Measurements from ENCODE around the gene C1QL4.

C1QL4 gene

GRCh38 chr12:49347311-49348193 lies 10.6 kb upstream of the C1QL4 start:
- DNase-seq (ENCODE audit: low spot score) = peak; percentile 95

- DNase-seq (ENCODE audit: low spot score) = peak; percentile 54
These were observed 9.8 kb upstream of the C1QL4 start, which contains the start of gene DNAJC22 for GRCh38 chr12:49346659-49347310. Gene DNAJC22 (plus strand): TSS chr12:49346888. CDS start chr12:49348873, 1,985 bp downstream.

GRCh38 chr12:49345825-49346658 lies 9.1 kb upstream of the C1QL4 start:
- peak; percentile 67 for DNase-seq (ENCODE audit: low spot score)

DNA sequence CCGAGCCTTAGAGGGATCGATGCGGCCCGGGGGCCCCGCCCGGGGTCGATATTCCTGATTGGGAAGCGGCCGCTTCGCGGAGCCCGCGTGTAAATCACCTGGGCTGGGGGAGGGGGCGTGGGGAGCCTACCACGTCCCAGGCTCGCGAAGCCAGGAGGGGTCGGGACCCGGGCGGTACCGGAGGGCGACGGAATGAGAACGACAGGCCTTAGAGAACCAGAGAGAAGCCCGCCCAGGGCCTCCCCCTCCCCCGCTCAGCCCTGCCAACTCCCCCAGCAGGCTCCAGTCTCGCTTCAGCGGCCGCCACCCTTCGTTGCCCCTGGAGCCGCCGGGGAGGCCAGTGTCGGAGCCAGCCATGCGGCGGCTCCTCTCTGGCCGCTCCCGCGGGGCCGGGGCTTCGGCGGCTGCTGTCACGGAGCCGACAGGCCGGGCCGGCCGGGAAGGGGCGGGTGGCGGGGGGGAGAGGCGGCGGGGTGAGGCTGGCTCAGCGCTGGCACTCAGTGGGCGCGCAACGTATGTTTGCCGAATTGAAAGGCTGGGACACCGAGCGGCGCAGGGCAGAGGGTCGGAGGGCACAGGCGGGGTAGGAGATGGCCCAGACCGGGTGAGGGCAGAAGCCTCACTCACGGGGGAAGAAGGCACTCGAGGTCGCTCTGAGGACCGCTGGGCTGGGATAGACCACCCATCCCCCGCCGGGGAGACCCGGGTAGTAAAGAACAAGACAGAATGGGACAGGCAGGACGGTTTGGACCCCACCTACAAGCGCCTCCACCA lies 8.2 kb upstream of the C1QL4 start:
- peak; percentile 60 for DNase-seq (ENCODE audit: low spot score)

- DNase-seq (ENCODE audit: low spot score) = no peak
These were observed 7.6 kb upstream of the C1QL4 start for GRCh38 chr12:49344486-49345050.

- DNase-seq (ENCODE audit: low spot score) = no peak
These were observed 6.1 kb upstream of the C1QL4 start for GRCh38 chr12:49342914-49343731.

- DNase-seq (ENCODE audit: low spot score) = peak; percentile 85
These were observed 5.3 kb upstream of the C1QL4 start for GRCh38 chr12:49342066-49342913.

DNA sequence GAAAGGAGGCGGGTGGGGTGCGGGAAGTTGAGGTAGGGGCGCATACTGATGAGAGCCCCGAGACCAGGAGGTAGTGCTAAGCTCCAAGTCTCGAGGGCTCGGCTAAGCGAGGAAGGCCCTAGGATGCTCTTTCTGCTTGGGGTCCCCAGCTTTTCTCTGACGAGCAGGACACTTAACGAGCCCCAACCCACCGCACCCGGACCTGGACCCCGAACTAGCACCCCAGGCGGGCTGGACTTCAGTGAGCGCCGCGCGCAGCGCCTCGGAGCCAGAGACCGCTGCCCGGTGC lies 4.7 kb upstream of the C1QL4 start:
- no peak for DNase-seq (ENCODE audit: low spot score)

DNA sequence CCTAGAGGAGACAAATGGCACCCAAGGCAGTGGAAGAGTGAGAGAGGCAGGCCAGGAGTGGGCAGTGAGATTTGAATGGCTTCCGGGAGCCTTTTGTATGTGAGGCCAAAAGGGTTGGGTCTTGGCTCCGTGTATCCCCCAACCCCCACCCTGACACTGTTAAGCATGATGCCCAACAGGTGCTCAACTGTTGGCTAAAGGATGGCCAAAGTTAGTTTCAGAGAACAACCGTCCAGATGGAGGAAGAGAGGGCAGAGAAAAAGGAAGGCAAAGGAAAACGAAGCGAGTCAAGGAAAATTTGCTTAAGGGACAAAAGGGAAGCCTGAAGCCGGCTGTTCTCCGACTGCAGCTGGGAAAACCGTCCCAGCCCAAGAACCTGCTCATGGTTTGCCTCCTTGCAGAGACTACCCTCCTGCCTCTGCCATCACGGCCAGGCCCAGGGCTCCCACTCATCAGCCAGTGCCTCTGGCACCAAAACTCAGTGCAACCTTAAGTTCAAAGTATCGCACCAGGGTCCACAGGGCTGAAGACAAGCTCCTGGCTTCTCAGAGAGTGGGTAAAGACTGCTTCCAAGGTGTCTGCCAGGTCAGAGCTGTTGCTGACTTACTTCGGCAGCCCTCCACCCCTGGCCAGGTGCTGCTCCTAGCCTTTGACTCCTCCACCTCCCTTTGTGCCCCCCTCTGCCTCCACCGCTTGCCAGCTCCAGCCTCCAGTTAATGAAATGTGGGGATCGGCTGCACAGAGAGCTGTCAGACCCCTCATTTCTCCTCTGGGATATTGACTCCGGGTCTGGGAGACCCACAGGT lies 4.2 kb upstream of the C1QL4 start:
- DNase-seq (ENCODE audit: low spot score) = no peak

- no peak for DNase-seq (ENCODE audit: low spot score)
These were observed 3.3 kb upstream of the C1QL4 start for GRCh38 chr12:49340095-49340870.

GRCh38 chr12:49339464-49339861 lies 2.5 kb upstream of the C1QL4 start:
- no peak for DNase-seq (ENCODE audit: low spot score)

DNA sequence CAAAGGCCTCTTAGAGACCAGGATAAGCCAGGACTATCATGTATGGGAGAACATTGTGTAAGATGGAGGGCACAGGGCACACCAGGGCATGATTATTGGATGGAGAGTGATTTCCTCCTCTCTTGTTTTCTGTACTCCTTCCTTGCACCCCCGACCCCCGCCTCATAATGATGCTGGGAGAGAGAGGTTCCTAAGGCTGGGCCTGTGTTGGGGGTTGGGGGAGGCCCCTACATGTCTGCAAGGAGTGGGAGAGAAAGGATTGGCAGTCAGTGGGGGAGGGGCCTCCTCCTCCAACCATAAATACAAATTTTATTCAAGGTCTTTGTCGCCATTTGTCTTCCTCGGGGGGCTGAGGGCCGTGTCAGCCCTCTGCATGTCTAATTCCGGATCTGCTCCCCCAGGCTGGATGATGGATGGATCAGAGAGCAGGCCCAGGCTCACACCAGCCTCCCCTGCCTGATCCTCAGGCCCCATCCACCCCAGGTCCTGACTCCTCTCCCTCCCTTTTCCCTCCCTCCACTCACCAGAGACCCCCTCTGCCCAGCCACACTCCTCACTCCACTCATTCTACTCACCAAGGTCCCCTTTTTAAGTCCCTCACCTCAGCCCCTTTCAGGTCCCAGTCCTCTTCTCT lies 2.0 kb upstream of the C1QL4 start:
- DNase-seq (ENCODE audit: low spot score) = no peak

GRCh38 chr12:49335955-49336644 lies 888 bp downstream of the C1QL4 start:
- no peak for DNase-seq (ENCODE audit: low spot score)

- no peak for DNase-seq (ENCODE audit: low spot score)
These were observed 1.7 kb downstream of the C1QL4 start for GRCh38 chr12:49335118-49335954.

DNA sequence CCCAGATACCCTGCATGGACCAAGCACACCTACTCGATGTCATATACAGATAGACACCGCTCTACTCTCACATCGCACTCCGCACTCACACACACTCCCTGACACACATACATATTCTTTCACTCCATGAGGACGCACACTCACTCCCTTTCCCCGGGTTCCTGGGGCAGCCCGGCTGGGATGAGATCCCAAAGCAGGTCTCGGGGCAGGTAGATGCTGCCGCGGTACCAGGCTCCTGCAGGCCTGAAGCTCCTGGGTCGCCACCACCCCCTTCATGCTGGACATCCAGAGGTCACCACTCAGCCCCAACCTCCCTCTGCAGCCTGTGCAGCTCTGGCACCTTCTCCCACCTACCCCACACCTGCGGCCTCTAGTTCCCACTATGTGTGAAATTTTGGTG lies 2.3 kb downstream of the C1QL4 start:
- no peak for DNase-seq (ENCODE audit: low spot score)

DNA sequence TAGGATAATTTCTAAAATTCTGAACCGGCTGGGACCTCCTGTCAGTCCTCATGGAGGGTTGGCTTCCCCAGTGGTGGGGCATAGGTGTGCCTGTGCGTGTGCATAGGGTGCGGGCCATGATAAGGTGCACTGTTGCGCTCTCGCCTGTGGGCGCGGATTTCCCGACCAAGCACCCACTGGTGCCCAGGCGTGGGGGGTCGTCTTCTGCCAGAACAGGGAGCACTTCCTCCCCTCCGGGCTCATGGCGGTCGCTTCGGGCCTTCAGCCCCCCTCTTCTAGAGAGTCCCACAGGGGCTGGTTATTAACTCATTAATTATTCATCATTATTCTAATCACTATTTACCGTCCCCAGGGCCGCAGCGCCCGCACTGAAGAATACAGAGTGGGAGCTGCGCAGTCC lies 2.8 kb downstream of the C1QL4 start:
- no peak for DNase-seq (ENCODE audit: low spot score)

Measured in iPS-NIHi11 (cell line).